HCT116 (cell line): Measurements from ENCODE around the gene SYNE3. TPM values are rescaled to one million over a fixed set of nuclear protein-coding genes. Genes with fewer than 3 reads are reported as not detected.

Source experiments
- ATAC-seq: fragments of 200-7000 bp; cut with Tn5 transposase; 2 replicates; pipeline ENCODE4 v1.9.1; 2020; ENCODE audit warnings: mild to moderate bottlenecking, moderate library complexity
- BruUV-seq: library from RNA; stranded (reverse); fragments of 400-500 nt; replicated peaks from 2 replicates; lab custom pipeline; 2021; lab: Mats Ljungman, UMichigan
- CTCF ChIA-PET: fragments of 300-600 bp; sonication (Branson Sonifier 250); formaldehyde crosslinking; loops from one replicate; lab custom pipeline; 2021; ENCODE audit warnings: antibody characterized with exemption; lab: Charles Lee
- POLR2A ChIA-PET: fragments of 300-600, 350-600 bp; sonication (Branson Sonifier 250); formaldehyde crosslinking; loops from one replicate; lab custom pipeline; 2021; ENCODE audit warnings: antibody characterized with exemption; lab: Charles Lee
- RAD21 ChIA-PET, 2 experiments: fragments of 300-600 bp; sonication (Branson Sonifier 250); formaldehyde crosslinking; loops; one replicate each; lab custom pipeline; 2023; ENCODE audit warnings: low total read pairs in 2 of 2; ENCODE audit not compliant: uncharacterized antibody in 2 of 2, unreplicated experiment in 2 of 2, low non-redundant PET in 1 of 2; lab: Charles Lee
- DNase-seq: peaks from one replicate; pipeline ENCODE4 v3.0.0-alpha.2; 2010; ENCODE audit warnings: low read depth, low spot score
- H2AFZ ChIP-seq: fragments of 200-600 bp; shearing (Covaris generic), sonication (generic); 2 replicates; pipeline ENCODE4 v1.6.1; 2017; ENCODE audit warnings: low read depth, mixed run types, mixed read lengths, antibody characterized with exemption, low read length; ENCODE audit not compliant: poor library complexity, severe bottlenecking
- H3K27ac ChIP-seq: 2 replicates; pipeline ENCODE4 v1.5.1; 2012; ENCODE audit warnings: low read depth, low read length
- H3K27me3 ChIP-seq: fragments of 200-600 bp; sonication (generic); 2 replicates; pipeline ENCODE4 v1.6.1; 2016; ENCODE audit warnings: mixed run types, low read length, mixed read lengths; ENCODE audit not compliant: insufficient read depth
- H3K36me3 ChIP-seq, 2 experiments: fragments of 200-500 bp in 1 of 2; fragments of 200-600 bp in 1 of 2; sonication (Bioruptor generic) in 1 of 2; sonication (generic) in 1 of 2; 2 replicates each; pipeline versions ENCODE4 v1.5.1 to v1.6.1; 2014 to 2016; ENCODE audit warnings: low read length in 2 of 2, inconsistent platforms in 1 of 2, mixed read lengths in 1 of 2, mixed run types in 1 of 2; ENCODE audit not compliant: insufficient read depth in 2 of 2, control insufficient read depth in 1 of 2
- H3K4me1 ChIP-seq, 2 experiments: fragments of 200-600 bp in 1 of 2; sonication (generic) in 1 of 2; 2 replicates each; pipeline versions ENCODE4 v1.5.1 to v1.6.1; 2012 to 2017; ENCODE audit warnings: low read length in 2 of 2, inconsistent platforms in 1 of 2, mild to moderate bottlenecking in 1 of 2, mixed read lengths in 1 of 2, mixed run types in 1 of 2, moderate library complexity in 1 of 2; ENCODE audit not compliant: insufficient read depth in 2 of 2, control insufficient read depth in 1 of 2
- H3K4me2 ChIP-seq: fragments of 200-600 bp; sonication (generic); 2 replicates; pipeline ENCODE4 v1.6.1; 2017; ENCODE audit warnings: mixed run types, low read length, mixed read lengths
- H3K4me3 ChIP-seq, 2 experiments: fragments of 200-600 bp in 1 of 2; sonication (generic) in 1 of 2; replicated peaks in 1 of 2; 2 replicates each; pipeline ENCODE4 v1.5.1; 2011 to 2016; ENCODE audit warnings: low read length in 2 of 2, control low read depth in 1 of 2, low read depth in 1 of 2, mild to moderate bottlenecking in 1 of 2, mixed read lengths in 1 of 2, mixed run types in 1 of 2
- H3K79me2 ChIP-seq: fragments of 200-600 bp; sonication (generic); 2 replicates; pipeline ENCODE4 v1.6.1; 2017; ENCODE audit warnings: mild to moderate bottlenecking, mixed run types, low read length, moderate library complexity, mixed read lengths; ENCODE audit not compliant: insufficient read depth
- H3K9ac ChIP-seq: fragments of 200-600 bp; sonication (generic); 2 replicates; pipeline ENCODE4 v1.6.1; 2016; ENCODE audit warnings: low read length, mixed read lengths
- H3K9me2 ChIP-seq: fragments of 200-600 bp; sonication (generic), shearing (Covaris generic); 2 replicates; pipeline ENCODE4 v1.6.1; 2017; ENCODE audit warnings: mixed run types, mild to moderate bottlenecking, moderate library complexity; ENCODE audit not compliant: insufficient read depth
- H3K9me3 ChIP-seq, 2 experiments: fragments of 200-500 bp in 1 of 2; fragments of 200-600 bp in 1 of 2; sonication (Bioruptor generic) in 1 of 2; sonication (generic) in 1 of 2; 2 replicates each; pipeline ENCODE4 v1.6.1; 2014 to 2017; ENCODE audit warnings: low read length in 2 of 2, mixed read lengths in 2 of 2, inconsistent platforms in 1 of 2, low read depth in 1 of 2, mild to moderate bottlenecking in 1 of 2, mixed run types in 1 of 2, moderate library complexity in 1 of 2; ENCODE audit not compliant: control insufficient read depth in 1 of 2, insufficient read depth in 1 of 2
- H4K20me1 ChIP-seq: fragments of 200-600 bp; sonication (generic), shearing (Covaris generic); 2 replicates; pipeline ENCODE4 v1.6.1; 2017; ENCODE audit warnings: mixed run types, mild to moderate bottlenecking, moderate library complexity; ENCODE audit not compliant: insufficient read depth
- CBX3 ChIP-seq: IDR thresholded peaks from 2 replicates; pipeline ENCODE4 v1.6.1; 2012; ENCODE audit warnings: low read depth
- EGR1 ChIP-seq: IDR thresholded peaks from 2 replicates; pipeline ENCODE4 v1.6.1; 2012; ENCODE audit warnings: low read depth
- EZH2 ChIP-seq: fragments of 200-600 bp; sonication (generic); IDR thresholded peaks from 2 replicates; pipeline ENCODE4 v1.6.1; 2017; ENCODE audit warnings: antibody characterized with exemption, mixed run types
- EZH2phosphoT487 ChIP-seq: fragments of 200-600 bp; IDR thresholded peaks from 2 replicates; pipeline ENCODE4 v1.6.1; 2018; ENCODE audit warnings: antibody characterized with exemption, borderline replicate concordance
- FOSL1 ChIP-seq: IDR thresholded peaks from 2 replicates; pipeline ENCODE4 v1.6.1; 2012; ENCODE audit warnings: low read depth
- JUND ChIP-seq: IDR thresholded peaks from 2 replicates; pipeline ENCODE4 v1.6.1; 2012
- POLR2AphosphoS5 ChIP-seq: IDR thresholded peaks from 2 replicates; pipeline ENCODE4 v1.6.1; 2011; ENCODE audit warnings: mild to moderate bottlenecking, low read depth, low read length, moderate library complexity
- RAD21 ChIP-seq: IDR thresholded peaks from 2 replicates; pipeline ENCODE4 v1.6.1; 2012; ENCODE audit warnings: low read depth, mild to moderate bottlenecking
- SIN3A ChIP-seq: IDR thresholded peaks from 2 replicates; pipeline ENCODE4 v1.6.1; 2012; ENCODE audit warnings: low read depth
- SP1 ChIP-seq: IDR thresholded peaks from 2 replicates; pipeline ENCODE4 v1.6.1; 2012; ENCODE audit warnings: low read depth
- SRF ChIP-seq: IDR thresholded peaks from 2 replicates; pipeline ENCODE4 v1.6.1; 2012; ENCODE audit warnings: low read depth
- TCF7L2 ChIP-seq: IDR thresholded peaks from 2 replicates; pipeline ENCODE4 v1.7.0; 2011; ENCODE audit warnings: borderline replicate concordance, inconsistent platforms; ENCODE audit not compliant: insufficient read depth, insufficient read length; ENCODE audit errors: extremely low read depth
- YY1 ChIP-seq: IDR thresholded peaks from 2 replicates; pipeline ENCODE4 v1.6.1; 2011; ENCODE audit warnings: low read length, low read depth, moderate library complexity, mild to moderate bottlenecking; ENCODE audit not compliant: insufficient replicate concordance; ENCODE audit errors: extremely low read depth
- ZNF274 ChIP-seq: fragments of 200-500 bp; sonication (Bioruptor generic); IDR thresholded peaks from 2 replicates; pipeline ENCODE4 v1.6.1; 2014; ENCODE audit warnings: mild to moderate bottlenecking, low read depth, low read length, inconsistent platforms
- intact Hi-C: fragments of 100-400 bp; cut with micrococcal nuclease; formaldehyde crosslinking; loops from 2 replicates; pipeline ENCODE4 v1.10.0; 2022
- total RNA-seq: library from RNA; stranded (reverse); gene quantifications from one replicate; pipeline ENCODE4 v1.2.1, GENCODE V29; 2021; ENCODE audit not compliant: unreplicated experiment
- TF ChIP-seq, protein P1 (sequence below), 3 experiments: fragments of 200-600 bp in 1 of 3; sonication (generic) in 1 of 3; IDR thresholded peaks in 2 of 3; conservative IDR thresholded peaks in 1 of 3; 2 replicates each; pipeline ENCODE4 v1.5.1; 2012 to 2017; ENCODE audit warnings: low read depth in 2 of 3, low read length in 2 of 3, antibody characterized with exemption in 1 of 3, borderline replicate concordance in 1 of 3, control low read depth in 1 of 3, mild to moderate bottlenecking in 1 of 3, mixed read lengths in 1 of 3, mixed run types in 1 of 3, moderate library complexity in 1 of 3; ENCODE audit not compliant: insufficient read depth in 1 of 3
- TF ChIP-seq, protein P2 (sequence below): IDR thresholded peaks from 2 replicates; pipeline ENCODE4 v1.6.1; 2012
- TF ChIP-seq, protein P3 (sequence below): IDR thresholded peaks from 2 replicates; pipeline ENCODE4 v1.6.1; 2011; ENCODE audit warnings: mild to moderate bottlenecking, low read length, moderate library complexity; ENCODE audit not compliant: insufficient replicate concordance; ENCODE audit errors: extremely low read depth

SYNE3 gene
- total RNA-seq, 1 experiment from 2014 or later: 3.6 TPM

DNA sequence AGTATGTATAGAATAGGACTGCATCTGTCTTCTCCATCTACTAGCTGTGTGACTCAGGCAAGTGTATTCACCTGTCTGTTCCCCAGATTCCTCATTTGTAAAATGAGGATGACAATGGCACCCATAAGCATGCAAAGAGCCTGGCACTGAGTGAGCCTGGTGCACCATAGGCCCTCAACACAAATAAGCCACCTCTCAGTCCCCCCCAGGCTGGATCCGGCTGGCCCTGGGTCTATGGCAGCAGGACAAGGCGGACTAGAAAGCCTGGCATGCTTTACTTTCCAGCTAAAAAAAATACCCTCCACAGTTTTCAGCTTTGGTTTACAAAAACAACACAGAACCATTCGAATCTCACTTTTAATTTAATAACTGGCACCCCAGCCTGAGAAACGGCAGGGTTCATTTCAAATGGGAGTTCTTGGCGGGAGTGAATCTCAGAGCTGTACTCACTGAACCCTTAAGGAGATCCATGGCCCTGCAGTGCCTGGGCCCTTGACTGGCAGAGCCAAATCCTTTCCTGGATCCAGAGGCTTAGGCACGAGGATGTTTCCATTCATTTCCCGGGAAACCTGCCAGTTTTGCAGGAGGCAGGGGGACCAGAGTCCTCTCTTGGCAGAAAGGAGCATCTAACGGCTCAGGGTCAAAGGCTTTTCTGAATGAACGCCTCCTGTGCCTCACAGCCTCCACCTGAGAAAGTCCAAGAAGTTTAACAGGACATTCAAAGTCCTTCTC lies 17.7 kb downstream of the SYNE3 start:
- Histone ChIP-seq H3K79me2 (no peaks in the 10 kb centered on the region), H3K9me2 (no peaks in the 10 kb centered on the region), H3K4me2 (no peak overlapping the region), H3K27me3 (no peaks in the 10 kb centered on the region), H3K36me3 (no peaks in the 10 kb centered on the region), H3K4me1 (peaks cover 0 to 15% of the 10 kb centered on the region in 2 experiments; a peak in 2 of 4 replicates), H3K9me3 (no peaks in the 10 kb centered on the region), H3K9ac (no peak overlapping the region), H3K4me3 (no peak overlapping the region), H2AFZ (no peak overlapping the region), H3K27ac (no peak overlapping the region), H4K20me1 (no peaks in the 10 kb centered on the region)
- ChIA-PET CTCF (no interaction called here), POLR2A (no interaction called here), RAD21 (no interaction called here)
- TF ChIP-seq EZH2: no peak
- no peak for TF ChIP-seq POLR2AphosphoS5
- no peak for TF ChIP-seq YY1
- TF ChIP-seq JUND: no peak
- no peak for TF ChIP-seq EGR1
- TF ChIP-seq, protein P1, sequence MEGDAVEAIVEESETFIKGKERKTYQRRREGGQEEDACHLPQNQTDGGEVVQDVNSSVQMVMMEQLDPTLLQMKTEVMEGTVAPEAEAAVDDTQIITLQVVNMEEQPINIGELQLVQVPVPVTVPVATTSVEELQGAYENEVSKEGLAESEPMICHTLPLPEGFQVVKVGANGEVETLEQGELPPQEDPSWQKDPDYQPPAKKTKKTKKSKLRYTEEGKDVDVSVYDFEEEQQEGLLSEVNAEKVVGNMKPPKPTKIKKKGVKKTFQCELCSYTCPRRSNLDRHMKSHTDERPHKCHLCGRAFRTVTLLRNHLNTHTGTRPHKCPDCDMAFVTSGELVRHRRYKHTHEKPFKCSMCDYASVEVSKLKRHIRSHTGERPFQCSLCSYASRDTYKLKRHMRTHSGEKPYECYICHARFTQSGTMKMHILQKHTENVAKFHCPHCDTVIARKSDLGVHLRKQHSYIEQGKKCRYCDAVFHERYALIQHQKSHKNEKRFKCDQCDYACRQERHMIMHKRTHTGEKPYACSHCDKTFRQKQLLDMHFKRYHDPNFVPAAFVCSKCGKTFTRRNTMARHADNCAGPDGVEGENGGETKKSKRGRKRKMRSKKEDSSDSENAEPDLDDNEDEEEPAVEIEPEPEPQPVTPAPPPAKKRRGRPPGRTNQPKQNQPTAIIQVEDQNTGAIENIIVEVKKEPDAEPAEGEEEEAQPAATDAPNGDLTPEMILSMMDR (IDR thresholded peaks at IDR 0.05 in 2 of 3, conservative IDR thresholded peaks at IDR 0.05 in 1 of 3; ENCODE audit: borderline replicate concordance in 1 of 3, insufficient read depth in 1 of 3, low read depth in 2 of 3, low read length in 2 of 3): no peak
- no peak for TF ChIP-seq ZNF274
- no peak for TF ChIP-seq RAD21
- TF ChIP-seq, protein P2, sequence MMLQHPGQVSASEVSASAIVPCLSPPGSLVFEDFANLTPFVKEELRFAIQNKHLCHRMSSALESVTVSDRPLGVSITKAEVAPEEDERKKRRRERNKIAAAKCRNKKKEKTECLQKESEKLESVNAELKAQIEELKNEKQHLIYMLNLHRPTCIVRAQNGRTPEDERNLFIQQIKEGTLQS: no peak
- TF ChIP-seq FOSL1: no peak
- TF ChIP-seq SP1: no peak
- no peak for TF ChIP-seq CBX3
- no peak for TF ChIP-seq TCF7L2
- TF ChIP-seq SRF: no peak
- no peak for TF ChIP-seq EZH2phosphoT487
- TF ChIP-seq, protein P3, sequence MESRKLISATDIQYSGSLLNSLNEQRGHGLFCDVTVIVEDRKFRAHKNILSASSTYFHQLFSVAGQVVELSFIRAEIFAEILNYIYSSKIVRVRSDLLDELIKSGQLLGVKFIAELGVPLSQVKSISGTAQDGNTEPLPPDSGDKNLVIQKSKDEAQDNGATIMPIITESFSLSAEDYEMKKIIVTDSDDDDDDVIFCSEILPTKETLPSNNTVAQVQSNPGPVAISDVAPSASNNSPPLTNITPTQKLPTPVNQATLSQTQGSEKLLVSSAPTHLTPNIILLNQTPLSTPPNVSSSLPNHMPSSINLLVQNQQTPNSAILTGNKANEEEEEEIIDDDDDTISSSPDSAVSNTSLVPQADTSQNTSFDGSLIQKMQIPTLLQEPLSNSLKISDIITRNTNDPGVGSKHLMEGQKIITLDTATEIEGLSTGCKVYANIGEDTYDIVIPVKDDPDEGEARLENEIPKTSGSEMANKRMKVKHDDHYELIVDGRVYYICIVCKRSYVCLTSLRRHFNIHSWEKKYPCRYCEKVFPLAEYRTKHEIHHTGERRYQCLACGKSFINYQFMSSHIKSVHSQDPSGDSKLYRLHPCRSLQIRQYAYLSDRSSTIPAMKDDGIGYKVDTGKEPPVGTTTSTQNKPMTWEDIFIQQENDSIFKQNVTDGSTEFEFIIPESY: no peak
- TF ChIP-seq SIN3A: no peak
- intact Hi-C loops: no loop called here
- ATAC-seq: no peak
- DNase-seq: no peak
- BruUV-seq: no TSS peak
